ENCODE measurements around the gene HSPB9.
"Not testable (repeated sequence)": the region's sequence is repeated elsewhere in the genome, so short reads cannot be mapped to it uniquely, and the experiment has no call there.

The HSPB9 gene

GRCh38 chr17:42136654-42137051 is 14.0 kb downstream of the HSPB9 start:
- H2AFZ ChIP-seq (ENCODE audit: low read depth), result no peak overlapping the region
- TF ChIP-seq CTCF (conservative IDR thresholded peaks at IDR 0.05; ENCODE audit: low read depth, low read length), result no peak
- no peaks in the 10 kb centered on the region for H3K27me3 ChIP-seq (ENCODE audit: insufficient read depth, low read depth)
- H3K27ac ChIP-seq, result no peak overlapping the region
- H3K4me2 ChIP-seq, result no peak overlapping the region
- peaks cover 61% of the 10 kb centered on the region for H3K4me1 ChIP-seq (ENCODE audit: low read depth, poor library complexity, severe bottlenecking)
- H3K9ac ChIP-seq, result no peak overlapping the region
- peaks cover 19% of the 10 kb centered on the region; the same call in 1 of the 2 replicates for H4K20me1 ChIP-seq (ENCODE audit: insufficient read depth)
- H3K79me2 ChIP-seq (ENCODE audit: insufficient read depth, low read depth), result peaks cover 72% of the 10 kb centered on the region
- H3K36me3 ChIP-seq (ENCODE audit: insufficient read depth), result no peaks in the 10 kb centered on the region
- no peak overlapping the region for H3K4me3 ChIP-seq (IDR thresholded peaks at IDR 0.05; ENCODE audit: insufficient read depth, low read depth, low read length)

DNA sequence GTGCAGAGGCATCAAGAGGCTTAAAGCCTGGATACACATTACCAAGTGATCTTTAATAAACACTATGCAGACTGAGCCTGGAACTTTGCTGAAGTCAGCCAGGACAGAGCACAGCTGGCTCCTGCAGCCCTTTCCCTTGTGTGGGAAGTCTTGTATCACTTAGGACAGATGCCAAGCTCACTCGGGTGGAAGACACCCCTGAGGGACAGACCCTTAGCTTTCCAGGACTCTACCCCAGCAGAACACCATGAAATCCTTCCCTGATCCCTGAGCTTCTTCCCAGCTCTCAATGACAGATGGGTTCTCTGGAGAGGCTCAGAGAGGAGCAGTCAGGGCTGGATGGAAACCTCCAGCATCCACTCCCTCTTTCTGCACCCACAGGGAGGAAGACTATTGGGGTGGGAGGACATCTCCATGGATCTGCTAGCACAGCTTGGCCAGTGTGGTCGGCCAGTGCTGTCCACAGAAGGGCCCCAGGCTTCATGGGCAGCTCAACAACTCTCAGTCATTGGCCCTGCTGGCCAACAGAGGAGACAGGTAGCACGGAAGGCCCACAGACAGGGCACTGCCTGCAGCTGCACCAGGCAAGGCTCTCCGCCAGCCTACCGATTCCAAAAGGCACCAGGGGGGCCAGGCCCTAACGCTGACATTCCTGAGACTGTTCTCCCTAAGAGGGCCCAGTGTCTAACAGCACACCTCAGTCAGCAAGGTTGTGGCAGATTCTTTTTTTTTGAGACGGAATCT is 16.3 kb downstream of the HSPB9 start:
- H3K4me3 ChIP-seq (IDR thresholded peaks at IDR 0.05; ENCODE audit: insufficient read depth, low read depth, low read length), result no peak overlapping the region
- no peaks in the 10 kb centered on the region for H3K36me3 ChIP-seq (ENCODE audit: insufficient read depth)
- peaks cover 38% of the 10 kb centered on the region for H3K4me1 ChIP-seq (ENCODE audit: low read depth, poor library complexity, severe bottlenecking)
- H3K27me3 ChIP-seq (ENCODE audit: insufficient read depth, low read depth), result no peaks in the 10 kb centered on the region
- peaks cover 20% of the 10 kb centered on the region for H4K20me1 ChIP-seq (ENCODE audit: insufficient read depth)
- H3K27ac ChIP-seq, result no peak overlapping the region
- no peak overlapping the region; the same call in 1 of the 2 replicates for H3K4me2 ChIP-seq
- peaks cover 87% of the 10 kb centered on the region for H3K79me2 ChIP-seq (ENCODE audit: insufficient read depth, low read depth)
- TF ChIP-seq CTCF (conservative IDR thresholded peaks at IDR 0.05; ENCODE audit: low read depth, low read length), result no peak
- H3K9ac ChIP-seq, result no peak overlapping the region
- H2AFZ ChIP-seq (ENCODE audit: low read depth), result no peak overlapping the region

GRCh38 chr17:42140690-42141089 is 18.1 kb downstream of the HSPB9 start:
- not testable (repeated sequence) for H3K27ac ChIP-seq; H3K9ac ChIP-seq; H2AFZ ChIP-seq (ENCODE audit: low read depth); H3K36me3 ChIP-seq (ENCODE audit: insufficient read depth); H3K4me2 ChIP-seq; H3K4me3 ChIP-seq (IDR thresholded peaks at IDR 0.05; ENCODE audit: insufficient read depth, low read depth, low read length); H3K27me3 ChIP-seq (ENCODE audit: insufficient read depth, low read depth)
- Histone ChIP-seq H4K20me1 (ENCODE audit: insufficient read depth) (peaks cover 14% of the 10 kb centered on the region; the same call in 1 of the 2 replicates), H3K4me1 (ENCODE audit: low read depth, poor library complexity, severe bottlenecking) (peaks cover 20% of the 10 kb centered on the region), H3K79me2 (ENCODE audit: insufficient read depth, low read depth) (peaks cover 88% of the 10 kb centered on the region)

DNA sequence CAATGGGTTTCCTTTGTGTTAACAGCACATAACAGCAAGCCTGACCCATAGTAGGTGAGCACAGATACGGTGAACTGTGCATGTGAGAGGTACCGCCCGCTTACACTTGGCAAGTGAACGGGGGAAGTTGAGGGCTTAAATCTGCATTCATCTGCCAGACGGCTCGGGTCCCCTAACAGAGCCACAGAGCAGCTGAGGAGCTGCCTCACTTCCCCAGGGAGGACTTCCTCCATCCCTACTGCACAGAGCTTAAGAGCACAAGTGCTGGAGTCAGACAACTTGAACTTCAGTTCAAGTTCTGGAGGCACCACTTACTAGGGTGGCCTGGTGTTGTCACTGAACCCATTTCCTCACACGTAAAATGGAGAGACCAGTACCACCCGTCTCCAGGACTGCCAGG is 18.8 kb downstream of the HSPB9 start:
- Histone ChIP-seq H3K9ac (no peak overlapping the region), H3K4me3 (IDR thresholded peaks at IDR 0.05; ENCODE audit: insufficient read depth, low read depth, low read length) (no peak overlapping the region), H3K36me3 (ENCODE audit: insufficient read depth) (no peaks in the 10 kb centered on the region), H3K27ac (no peak overlapping the region), H3K27me3 (ENCODE audit: insufficient read depth, low read depth) (no peaks in the 10 kb centered on the region), H3K79me2 (ENCODE audit: insufficient read depth, low read depth) (peaks cover 89% of the 10 kb centered on the region), H2AFZ (ENCODE audit: low read depth) (no peak overlapping the region), H3K4me1 (ENCODE audit: low read depth, poor library complexity, severe bottlenecking) (peaks cover 13% of the 10 kb centered on the region), H3K4me2 (no peak overlapping the region), H4K20me1 (ENCODE audit: insufficient read depth) (peaks cover 14% of the 10 kb centered on the region; the same call in 1 of the 2 replicates)
- no peak for TF ChIP-seq CTCF (conservative IDR thresholded peaks at IDR 0.05; ENCODE audit: low read depth, low read length)

GRCh38 chr17:42142371-42142896 is 19.8 kb downstream of the HSPB9 start:
- H3K27ac ChIP-seq, result no peak overlapping the region
- H3K79me2 ChIP-seq (ENCODE audit: insufficient read depth, low read depth), result peaks cover 85% of the 10 kb centered on the region
- no peak for TF ChIP-seq CTCF (conservative IDR thresholded peaks at IDR 0.05; ENCODE audit: low read depth, low read length)
- H3K9ac ChIP-seq, result no peak overlapping the region
- H3K27me3 ChIP-seq (ENCODE audit: insufficient read depth, low read depth), result no peaks in the 10 kb centered on the region
- no peak overlapping the region for H3K4me3 ChIP-seq (IDR thresholded peaks at IDR 0.05; ENCODE audit: insufficient read depth, low read depth, low read length)
- peaks cover 14% of the 10 kb centered on the region; the same call in 1 of the 2 replicates for H4K20me1 ChIP-seq (ENCODE audit: insufficient read depth)
- no peaks in the 10 kb centered on the region for H3K36me3 ChIP-seq (ENCODE audit: insufficient read depth)
- H2AFZ ChIP-seq (ENCODE audit: low read depth), result no peak overlapping the region
- no peak overlapping the region for H3K4me2 ChIP-seq
- peaks cover 3% of the 10 kb centered on the region for H3K4me1 ChIP-seq (ENCODE audit: low read depth, poor library complexity, severe bottlenecking)

- H3K27me3 ChIP-seq (ENCODE audit: insufficient read depth, low read depth); H3K36me3 ChIP-seq (ENCODE audit: insufficient read depth); H3K4me3 ChIP-seq (IDR thresholded peaks at IDR 0.05; ENCODE audit: insufficient read depth, low read depth, low read length); H3K9ac ChIP-seq; H2AFZ ChIP-seq (ENCODE audit: low read depth); H3K27ac ChIP-seq; H3K4me2 ChIP-seq; H3K4me1 ChIP-seq (ENCODE audit: low read depth, poor library complexity, severe bottlenecking): not testable (repeated sequence)
- H4K20me1 ChIP-seq (ENCODE audit: insufficient read depth), result peaks cover 14% of the 10 kb centered on the region; the same call in 1 of the 2 replicates
- peaks cover 85% of the 10 kb centered on the region for H3K79me2 ChIP-seq (ENCODE audit: insufficient read depth, low read depth)
Measured at GRCh38 chr17:42143138-42143537, 20.5 kb downstream of the HSPB9 start.

All from KMS-11 (cell line).